GM21528 (cell line): Measurements from ENCODE around the gene PLA2G4E.

ENCODE experiments used
- ATAC-seq: cut with Tn5 transposase; IDR thresholded peaks from one replicate; pipeline ENCODE4 v1.9.1; 2021; ENCODE audit warnings: mild to moderate bottlenecking, moderate library complexity; ENCODE audit not compliant: unreplicated experiment, low FRiP score

Gene PLA2G4E

DNA sequence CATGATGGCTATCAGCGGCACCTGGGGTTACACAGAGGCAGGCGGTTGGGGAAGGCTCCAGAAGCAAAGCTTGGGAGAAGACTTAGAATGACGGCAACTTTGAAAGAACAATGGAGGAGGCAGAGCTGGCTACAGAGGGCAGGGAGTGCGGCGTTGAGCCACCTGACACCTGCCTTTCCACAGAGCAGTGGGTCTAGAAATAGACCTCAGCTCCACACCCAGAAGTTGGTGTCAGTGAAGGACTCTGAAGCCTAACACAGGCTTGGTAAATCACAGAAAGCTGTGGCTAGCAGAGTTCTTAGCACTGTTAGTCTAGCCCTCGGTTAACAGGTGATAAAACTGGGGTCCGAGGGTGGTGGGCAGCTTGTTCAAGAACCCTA lies 25.4 kb downstream of the PLA2G4E start:
- no peak for ATAC-seq

DNA sequence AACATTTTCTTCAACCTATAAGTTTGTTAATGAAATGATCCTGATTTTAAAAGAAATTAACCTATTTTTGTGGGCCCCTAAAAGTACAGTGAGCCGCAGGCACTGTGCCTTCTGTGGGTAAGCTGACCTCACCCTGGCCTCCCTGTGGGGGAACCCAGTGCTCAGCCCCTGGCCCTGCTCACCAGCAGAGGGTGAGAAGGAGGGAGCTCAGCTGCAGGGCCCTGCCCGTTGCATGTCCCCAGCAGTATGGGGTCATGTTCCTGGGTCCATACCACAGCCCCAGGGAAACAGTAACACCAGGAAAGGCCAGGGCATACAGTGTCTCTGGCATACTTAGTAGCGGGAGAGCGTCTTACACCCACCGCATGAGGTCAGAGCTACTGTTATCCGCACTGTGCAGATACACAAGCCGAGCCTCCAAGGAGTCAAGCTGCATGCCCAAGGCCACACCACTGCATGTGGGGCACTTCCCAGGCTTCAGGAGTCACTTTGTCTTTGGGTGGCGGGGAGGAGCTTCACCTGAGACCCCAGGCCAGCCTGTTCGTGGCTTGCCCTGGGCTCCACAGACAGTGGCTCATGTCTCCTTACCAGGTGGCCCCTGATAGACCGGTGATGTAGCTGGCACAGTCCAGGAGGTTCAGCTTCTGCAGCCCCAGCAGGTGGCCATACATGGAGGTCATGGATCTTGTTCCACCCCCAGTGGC lies 25.9 kb downstream of the PLA2G4E start:
- no peak for ATAC-seq

DNA sequence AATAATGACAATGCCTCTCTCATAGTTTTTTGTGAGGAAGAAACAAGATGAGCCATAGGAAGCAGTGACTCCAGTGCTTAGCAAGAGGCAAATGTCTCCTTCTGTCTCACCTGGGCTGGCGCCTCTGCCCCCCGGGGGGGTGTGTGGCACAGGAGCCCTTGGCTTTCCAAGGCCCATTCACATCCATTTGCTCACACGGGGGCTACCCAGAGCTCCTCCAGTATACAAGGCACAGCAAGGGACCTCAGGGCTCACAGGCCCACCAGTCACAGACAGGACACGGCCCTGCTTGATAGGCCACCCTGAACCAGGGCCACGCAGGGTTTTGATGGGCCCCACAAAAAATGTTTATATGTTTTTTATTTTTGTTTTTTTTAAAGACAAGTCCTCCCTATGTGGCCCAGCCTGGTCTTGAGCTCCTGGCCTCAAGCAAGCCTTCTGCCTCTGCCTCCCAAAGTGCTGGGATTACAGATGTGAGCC lies 26.6 kb downstream of the PLA2G4E start:
- ATAC-seq: no peak

DNA sequence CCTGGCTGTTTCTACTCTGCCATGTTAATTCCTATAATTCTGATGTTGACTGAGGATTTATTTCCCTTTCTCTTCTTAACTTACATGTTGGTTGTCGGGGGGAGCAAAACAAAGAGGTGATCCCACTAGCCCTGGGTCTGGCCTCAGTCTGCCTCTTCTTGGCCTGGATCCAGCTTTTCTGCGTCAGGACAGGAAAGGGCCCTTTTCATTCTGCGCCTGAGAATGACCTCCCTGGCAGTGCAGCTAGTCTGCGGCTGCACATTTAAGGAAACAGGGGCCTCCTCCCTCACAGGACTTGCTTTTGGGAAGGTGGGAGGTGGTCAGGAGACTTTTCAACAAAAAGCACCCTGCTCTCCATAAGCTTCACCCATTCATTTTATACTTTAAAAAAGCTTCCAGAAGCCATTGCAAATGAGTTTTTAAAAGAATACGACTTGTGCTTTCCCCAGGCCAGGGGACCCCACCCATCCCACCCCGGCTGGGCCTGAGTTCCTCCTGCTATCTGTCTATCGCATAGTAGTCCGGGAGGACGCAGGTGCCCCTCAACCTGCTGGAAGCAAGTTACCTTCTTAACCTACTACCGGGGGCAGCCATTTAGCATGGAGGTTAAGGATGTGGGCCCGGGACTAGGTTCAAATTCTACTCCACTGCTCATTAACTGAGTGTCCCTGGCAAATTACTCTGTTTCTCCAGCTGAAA lies 27.2 kb downstream of the PLA2G4E start:
- ATAC-seq: no peak

DNA sequence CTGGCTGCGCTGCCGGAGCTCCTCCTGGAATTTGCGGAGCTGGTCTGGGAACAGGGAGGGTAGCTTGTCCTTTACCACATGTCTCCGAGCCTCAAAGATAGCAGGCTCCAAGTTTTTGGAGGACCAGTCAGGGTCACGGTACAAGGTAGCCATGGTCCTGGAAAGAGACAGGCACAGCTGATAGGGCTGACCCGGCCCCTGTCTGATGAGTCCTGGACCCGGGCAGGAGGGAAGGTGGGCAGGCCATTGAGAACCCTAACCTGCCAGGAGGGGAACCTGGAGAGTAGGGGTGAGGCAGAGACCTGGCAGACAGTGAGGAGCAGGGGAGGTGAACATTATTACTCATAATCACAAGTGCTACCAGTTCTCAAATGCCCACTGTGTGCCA lies 28.0 kb downstream of the PLA2G4E start:
- no peak for ATAC-seq

DNA sequence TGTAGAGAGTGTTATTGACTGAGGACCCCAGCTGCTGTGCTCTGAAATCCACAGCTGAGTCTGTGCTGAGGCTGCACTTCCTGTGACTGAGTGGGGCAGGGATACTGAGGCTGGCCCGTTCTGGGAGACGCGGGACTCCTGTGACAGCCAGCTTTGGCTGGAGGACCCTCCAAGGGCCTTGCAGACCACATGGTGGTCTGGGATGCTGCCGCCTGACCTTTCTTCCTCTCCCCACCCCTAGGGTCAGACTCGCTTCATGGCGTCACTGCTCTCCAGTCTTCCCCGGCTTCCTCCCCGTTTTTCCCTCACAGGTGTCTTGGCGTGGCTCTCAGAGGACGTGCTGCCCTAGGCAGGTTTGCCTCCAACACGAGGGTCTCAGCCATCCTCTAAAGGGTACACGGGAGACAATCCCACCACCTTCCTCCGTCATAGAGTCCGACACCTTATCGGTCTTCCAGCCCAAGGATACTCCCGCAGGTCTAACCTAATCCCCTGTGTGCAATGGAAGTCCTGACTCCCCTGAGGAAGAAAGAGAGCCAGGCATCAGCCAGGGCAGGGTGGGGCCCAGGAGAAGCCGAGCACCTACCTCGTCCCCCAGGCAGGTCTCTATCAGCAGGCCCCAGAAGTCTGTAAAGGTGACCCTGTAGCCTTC lies 28.6 kb downstream of the PLA2G4E start:
- ATAC-seq: no peak

DNA sequence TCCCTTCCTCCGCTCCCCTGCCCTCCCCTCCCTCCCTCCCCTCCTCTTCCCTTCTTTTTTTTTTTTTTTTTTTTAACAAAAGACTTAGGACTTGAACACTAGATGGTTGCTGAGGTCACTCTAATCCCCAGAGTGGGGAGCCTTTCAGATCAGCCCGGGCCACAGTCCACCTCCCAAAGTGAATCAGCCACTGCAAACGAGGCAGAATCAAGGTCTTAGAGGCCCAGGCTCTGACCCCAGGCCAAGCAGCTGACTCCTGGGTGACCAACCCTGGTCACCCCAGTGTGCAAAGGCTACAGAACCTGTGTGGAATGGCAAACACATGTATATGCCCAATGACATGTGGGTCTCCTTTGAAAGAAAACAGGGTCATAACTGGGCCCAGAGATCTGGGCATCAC lies 30.2 kb downstream of the PLA2G4E start:
- ATAC-seq: no peak

DNA sequence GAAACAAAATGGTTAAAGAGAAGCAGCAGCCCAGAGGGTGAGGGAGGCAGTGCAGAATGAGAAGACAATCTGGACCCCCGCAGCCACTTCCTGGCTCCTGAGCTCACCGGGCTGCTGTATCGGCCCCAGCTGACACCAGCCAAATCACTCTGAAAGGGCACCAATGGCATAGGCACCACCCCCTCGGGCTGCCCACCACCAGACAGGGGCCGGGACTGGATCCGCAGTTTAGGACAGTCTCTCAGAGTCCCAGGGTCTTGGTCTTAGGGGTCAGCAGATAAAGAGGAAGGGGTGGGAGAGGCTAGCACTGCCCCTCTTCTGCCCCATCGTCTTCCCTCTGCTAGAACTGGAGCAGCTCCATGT lies 30.6 kb downstream of the PLA2G4E start:
- no peak for ATAC-seq

DNA sequence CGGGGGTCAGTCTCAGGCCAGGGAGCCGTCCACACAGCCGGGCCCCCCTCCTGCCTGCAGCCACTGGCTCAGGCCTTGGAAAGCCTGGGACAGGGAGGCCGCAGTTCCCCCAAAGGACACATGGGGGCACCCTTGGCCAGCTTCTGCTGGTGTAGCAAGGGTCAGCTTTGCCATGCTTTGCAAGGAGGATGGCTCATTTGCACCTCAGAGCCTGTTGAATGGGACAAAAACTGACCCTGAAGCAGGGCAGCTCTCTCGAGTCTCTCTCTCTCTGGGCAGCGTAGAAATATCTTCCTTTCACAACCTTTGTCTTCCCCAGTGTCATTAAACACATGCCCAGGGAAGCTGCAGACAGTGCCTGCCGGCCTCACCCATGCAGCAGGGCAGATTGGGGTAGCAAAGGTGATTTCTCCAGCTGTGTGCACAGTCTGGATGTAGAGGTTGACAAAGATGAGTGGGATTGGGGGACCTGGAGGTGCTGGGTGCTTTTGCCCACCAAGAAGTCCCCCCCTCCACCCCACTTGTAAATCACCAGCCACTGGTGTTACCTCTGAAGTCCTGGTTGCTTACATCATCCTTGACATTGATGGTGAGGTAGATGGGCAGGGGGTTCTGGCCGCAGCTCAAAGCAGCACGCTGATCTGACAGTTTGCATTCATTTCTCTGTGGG lies 31.1 kb downstream of the PLA2G4E start:
- no peak for ATAC-seq

DNA sequence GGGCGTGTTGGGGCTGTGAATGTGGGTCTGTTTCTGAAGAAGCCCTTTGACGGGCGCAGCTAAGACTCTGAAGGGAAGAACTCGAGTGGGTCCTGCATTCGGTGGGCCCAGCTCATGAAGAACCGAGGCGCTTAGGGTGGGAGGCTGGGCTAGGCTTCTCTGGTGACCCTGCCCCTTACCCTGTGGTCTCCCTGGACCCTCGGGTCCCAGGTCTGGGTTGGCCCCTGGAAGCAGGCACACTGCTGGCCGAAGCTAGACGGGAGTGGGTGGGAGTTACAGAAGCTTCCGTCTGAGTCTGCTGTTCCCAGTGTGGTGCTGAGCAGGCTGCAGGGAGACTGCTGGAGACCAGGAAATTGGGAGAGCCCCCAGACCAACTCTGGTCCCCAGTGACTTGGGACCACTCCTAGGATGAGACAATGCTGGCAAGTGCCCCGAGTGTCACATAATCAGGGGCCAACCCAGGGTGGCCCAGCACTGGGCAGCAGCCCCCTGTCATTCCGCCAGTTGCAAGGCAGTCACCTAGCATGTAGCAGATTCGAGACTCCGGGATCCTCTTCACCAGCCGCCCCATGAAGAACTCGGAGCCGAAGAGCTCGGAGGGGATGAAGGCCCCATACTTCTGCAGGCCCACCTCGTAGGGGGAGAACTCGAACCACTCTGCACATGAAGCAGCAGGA lies 31.8 kb downstream of the PLA2G4E start:
- ATAC-seq: no peak

DNA sequence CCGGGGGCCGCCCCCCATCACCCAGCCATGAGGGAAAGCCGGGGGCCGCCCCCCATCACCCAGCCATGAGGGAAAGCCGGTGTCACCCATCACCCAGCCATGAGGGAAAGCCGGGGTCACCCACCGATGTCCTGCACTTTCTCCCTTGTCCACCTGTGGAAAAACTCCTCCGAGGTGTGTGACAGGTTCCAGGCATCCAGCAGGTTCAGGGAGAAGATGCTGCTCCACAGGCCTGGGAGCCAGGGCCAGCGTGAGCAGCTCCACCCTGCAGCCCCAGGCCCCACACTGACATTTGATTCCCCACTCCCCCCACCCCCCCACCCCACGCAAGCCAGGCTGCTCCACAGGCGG lies 32.9 kb downstream of the PLA2G4E start:
- ATAC-seq: no peak

DNA sequence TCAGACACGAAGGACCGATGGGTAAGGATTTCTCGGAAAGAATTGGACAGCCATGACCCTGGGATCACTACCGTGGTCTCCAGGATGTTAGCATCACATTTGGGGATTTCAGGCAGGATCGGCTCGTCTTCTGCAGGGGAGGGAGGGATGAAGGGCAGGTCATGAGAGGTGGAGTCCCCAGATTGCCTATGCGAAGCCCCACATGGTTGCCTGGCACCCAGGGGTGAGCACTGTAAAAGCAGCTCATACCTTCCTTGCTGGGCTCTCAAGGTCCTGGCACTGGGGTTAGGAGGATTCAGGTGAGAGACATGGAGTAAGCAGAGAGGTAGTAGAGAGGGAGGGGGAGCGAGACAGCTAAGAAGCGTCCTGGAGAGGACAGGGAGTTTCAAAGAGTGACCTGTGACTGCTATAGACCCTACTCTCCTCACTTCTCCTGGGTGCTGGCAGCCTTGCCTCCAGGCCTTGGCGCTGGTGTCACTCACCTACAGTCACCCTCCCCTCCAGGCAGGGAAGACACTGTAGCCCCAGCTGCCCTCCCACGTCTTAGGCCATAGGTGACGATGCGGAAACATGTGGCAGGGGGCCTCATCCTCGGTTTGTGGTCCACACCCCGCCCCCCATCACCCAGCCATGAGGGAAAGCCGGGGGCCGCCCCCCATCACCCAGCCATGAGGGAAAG lies 33.5 kb downstream of the PLA2G4E start:
- no peak for ATAC-seq

DNA sequence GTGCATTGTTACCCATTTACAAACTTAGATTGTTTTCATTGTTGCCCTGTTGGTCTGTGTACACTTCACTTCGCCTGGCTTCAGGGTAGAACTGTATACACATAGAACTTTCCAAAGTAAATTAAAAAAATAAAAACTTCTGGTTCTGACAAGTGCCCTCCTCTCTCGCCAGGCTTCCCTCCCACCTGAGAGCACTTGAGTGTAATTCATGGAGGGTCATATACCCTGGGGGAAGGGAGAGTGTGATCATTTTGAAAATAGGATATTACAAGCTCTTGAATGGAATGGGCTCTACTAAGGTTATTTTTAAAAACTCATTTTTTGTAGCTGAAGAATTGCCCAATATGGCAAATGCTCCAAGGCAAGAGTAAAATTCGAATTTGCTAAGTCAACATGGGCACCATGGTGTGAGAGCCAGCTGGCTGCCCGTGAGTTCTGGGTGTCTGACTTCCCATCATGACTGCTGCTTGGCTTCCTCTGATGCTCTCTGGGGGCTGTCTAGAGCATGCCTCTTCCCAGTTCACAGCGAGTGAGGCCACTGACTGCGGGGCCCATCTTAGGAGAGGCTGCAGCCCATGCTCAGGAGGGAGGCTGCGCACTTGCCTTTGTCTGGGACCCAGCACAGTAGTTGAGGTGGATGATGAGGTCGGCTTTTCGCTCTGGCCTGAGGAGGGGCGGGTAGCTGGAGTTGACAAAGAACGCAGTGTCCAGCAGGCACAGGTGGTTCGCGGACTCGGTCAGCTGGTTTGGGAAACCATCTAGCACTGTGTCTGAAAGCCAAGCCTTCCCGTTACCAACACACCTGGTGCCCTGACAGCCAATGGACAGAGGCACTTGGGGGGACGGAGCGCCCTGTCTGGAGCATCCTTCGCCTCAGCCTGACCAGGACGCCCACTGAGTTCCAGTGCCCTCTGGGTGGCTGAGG lies 35.3 kb downstream of the PLA2G4E start:
- no peak for ATAC-seq

DNA sequence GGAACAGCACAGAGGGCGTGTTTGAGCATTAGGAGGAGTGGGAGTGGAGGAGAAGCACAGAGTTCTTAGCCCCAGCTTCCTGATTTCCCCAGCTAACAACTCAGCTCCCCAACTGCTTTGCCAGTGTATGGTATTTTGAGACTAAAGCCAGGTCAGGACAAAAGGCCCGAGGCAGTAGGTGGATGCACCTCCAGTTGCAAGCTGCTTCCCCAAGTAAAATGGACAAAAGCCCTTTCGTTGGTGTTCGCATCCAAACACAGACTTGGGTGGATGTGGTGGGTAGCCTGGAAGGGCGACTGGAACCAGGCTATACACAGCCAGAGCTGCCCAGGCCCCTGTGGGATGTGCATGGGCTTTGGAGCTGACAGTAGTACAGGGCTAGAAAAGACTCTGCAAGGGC lies 36.2 kb downstream of the PLA2G4E start:
- ATAC-seq: no peak

DNA sequence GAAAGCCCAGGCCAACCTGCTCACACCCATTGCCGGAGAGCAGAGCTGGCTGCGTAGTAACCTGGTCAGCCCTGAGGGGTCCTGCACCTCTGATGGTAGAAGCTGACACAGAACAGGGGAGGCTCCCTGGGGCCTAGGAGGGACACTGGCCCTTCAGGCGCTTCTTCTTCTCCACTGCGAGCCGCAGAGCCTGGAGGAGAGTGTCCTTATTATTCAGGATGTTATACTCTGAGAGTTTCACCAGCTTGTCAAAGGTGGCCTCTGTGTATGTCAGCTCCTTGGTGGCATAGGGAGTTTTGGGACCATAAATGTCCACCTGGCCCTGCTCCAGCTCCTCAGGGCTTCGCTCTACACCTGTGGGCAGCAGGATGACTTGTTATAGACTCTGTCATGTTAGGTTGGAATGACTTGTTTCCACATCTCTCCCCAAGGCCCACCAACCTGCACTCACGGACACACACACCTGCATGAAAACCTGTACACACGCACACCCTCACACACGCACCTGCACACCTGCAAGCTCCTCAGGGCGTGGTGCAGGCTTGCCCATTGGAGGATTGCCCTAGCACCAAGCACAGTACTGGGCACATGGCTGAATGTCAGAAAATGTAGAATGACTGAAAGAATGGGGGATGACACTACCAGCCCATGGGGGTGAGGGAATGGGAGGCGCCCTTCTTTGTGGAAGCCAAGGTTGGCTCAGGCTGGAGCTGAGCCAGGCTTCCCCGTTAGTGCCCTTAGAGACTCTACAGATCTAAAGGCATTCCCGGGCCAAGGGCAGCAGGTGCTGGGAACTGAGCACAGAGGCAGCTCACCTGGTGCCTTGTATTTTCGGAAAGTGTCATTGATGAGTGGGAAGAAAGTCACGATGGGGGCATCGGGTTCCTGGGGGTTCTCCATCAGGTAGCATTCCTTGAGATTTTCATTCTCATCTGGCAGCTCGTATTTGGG lies 36.9 kb downstream of the PLA2G4E start:
- no peak for ATAC-seq

DNA sequence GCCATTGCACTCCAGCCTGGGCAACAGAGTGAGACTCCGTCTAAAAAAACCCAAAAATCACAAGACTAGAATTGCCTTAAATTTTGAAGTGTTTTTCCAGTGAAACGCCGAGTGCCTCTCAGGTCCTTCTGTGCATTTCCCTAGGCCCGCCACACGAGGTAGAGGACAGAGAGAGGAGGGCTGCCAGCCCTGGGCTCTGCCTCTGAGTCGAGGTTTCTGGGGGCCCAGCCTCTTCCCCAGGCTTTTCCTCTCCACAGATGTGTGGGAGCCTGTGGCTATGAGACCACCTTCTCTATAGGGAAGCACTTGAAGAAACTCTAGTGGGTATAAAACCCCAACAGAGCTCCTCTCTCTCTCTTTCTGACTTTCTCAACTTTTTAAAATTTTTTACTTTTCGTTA lies 37.6 kb downstream of the PLA2G4E start:
- no peak for ATAC-seq

DNA sequence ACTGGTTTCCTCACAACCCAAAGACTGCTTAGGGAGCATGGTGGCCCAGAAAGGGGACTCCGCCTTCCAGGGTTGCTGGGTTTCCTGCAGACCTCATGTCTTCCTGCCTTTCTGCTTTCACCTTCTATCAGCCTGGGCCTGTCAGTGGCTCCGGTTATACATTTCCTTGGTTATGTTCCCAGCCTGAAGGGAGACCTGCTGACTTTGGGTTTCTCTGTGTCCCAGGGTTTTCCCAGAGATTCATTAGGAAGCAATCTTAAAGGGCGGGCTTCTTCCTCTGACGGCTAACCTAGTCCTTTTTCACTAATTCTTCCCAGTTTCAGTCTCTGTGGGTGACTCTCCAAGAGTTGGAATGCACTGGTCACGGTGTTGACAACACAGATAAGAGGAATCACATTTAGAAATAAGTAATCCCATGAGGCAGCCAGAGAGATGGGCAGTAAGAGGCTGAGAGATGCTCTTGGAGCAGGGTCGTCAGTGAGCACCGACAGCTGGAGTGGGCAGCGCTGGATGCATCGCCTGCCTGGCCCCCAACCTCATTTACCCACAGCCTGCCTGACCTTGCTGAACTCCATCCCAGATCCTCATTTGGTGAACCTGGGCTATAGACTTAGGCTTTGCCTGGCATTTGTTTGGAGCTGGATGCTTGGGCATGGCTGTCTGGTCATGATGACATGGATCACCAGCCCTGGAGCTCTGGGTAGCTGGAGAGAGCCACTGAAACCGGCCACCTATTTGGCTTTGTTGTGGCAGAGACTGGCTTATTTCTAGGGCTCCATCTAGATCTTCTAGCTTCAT lies 38.5 kb downstream of the PLA2G4E start:
- no peak for ATAC-seq
